MM.1S (cell line): ENCODE measurements around the gene SLCO3A1.

Source experiments
- DNase-seq: peaks from one replicate; pipeline ENCODE4 v3.0.0-alpha.2; 2015
- H2AFZ ChIP-seq: fragments of 300-600 bp; sonication (generic); 2 replicates; pipeline ENCODE4 v1.6.0; 2016; ENCODE audit warnings: antibody characterized with exemption, low read length
- H3F3A ChIP-seq: fragments of 300-600 bp; sonication (generic); 2 replicates; pipeline ENCODE4 v1.6.1; 2016; ENCODE audit warnings: mild to moderate bottlenecking, antibody characterized with exemption, low read length, moderate library complexity, mixed read lengths; ENCODE audit not compliant: insufficient read depth
- H3K27ac ChIP-seq: fragments of 300-600 bp; sonication (generic); 2 replicates; pipeline ENCODE4 v1.5.1; 2016; ENCODE audit warnings: mild to moderate bottlenecking, low read length
- H3K27me3 ChIP-seq: fragments of 300-600 bp; sonication (generic); replicated peaks from 2 replicates; pipeline ENCODE4 v1.6.0; 2016; ENCODE audit warnings: low read length; ENCODE audit not compliant: insufficient read depth
- H3K36me3 ChIP-seq: fragments of 300-600 bp; sonication (generic); replicated peaks from 2 replicates; pipeline ENCODE4 v1.6.1; 2016; ENCODE audit warnings: mild to moderate bottlenecking, low read length, mixed read lengths; ENCODE audit not compliant: insufficient read depth
- H3K4me1 ChIP-seq: fragments of 300-600 bp; sonication (generic); 2 replicates; pipeline ENCODE4 v1.6.1; 2016; ENCODE audit warnings: low read length, mixed read lengths
- H3K4me2 ChIP-seq: fragments of 300-600 bp; sonication (generic); 2 replicates; pipeline ENCODE4 v1.6.0; 2016; ENCODE audit warnings: low read depth, low read length
- H3K4me3 ChIP-seq: fragments of 300-600 bp; sonication (generic); 2 replicates; pipeline ENCODE4 v1.5.1; 2016; ENCODE audit warnings: low read length, mixed read lengths
- H3K79me2 ChIP-seq: fragments of 300-600 bp; sonication (generic); 2 replicates; pipeline ENCODE4 v1.6.1; 2016; ENCODE audit warnings: mixed run types, low read length, mixed read lengths
- H3K9ac ChIP-seq: fragments of 300-600 bp; sonication (generic); 2 replicates; pipeline ENCODE4 v1.6.1; 2016; ENCODE audit warnings: low read length, mixed read lengths
- H3K9me2 ChIP-seq: fragments of 300-600 bp; sonication (generic); replicated peaks from 2 replicates; pipeline ENCODE4 v1.6.1; 2016; ENCODE audit warnings: mild to moderate bottlenecking, low read length, mixed read lengths; ENCODE audit not compliant: insufficient read depth
- H3K9me3 ChIP-seq: fragments of 300-600 bp; sonication (generic); replicated peaks from 2 replicates; pipeline ENCODE4 v1.6.1; 2016; ENCODE audit warnings: mild to moderate bottlenecking, low read length, mixed read lengths; ENCODE audit not compliant: insufficient read depth
- H4K20me1 ChIP-seq: fragments of 300-600 bp; sonication (generic); 2 replicates; pipeline ENCODE4 v1.6.1; 2016; ENCODE audit warnings: mild to moderate bottlenecking, low read length, moderate library complexity, mixed read lengths; ENCODE audit not compliant: insufficient read depth
- CTCF ChIP-seq: fragments of 300-600 bp; sonication (generic); IDR thresholded peaks from 2 replicates; pipeline ENCODE4 v1.5.1; 2016; ENCODE audit warnings: antibody characterized with exemption, low read length, mixed read lengths
- EZH2 ChIP-seq: fragments of 300-600 bp; sonication (generic); optimal IDR thresholded peaks from 2 replicates; pipeline ENCODE3; 2017; ENCODE audit warnings: low read depth, mild to moderate bottlenecking, antibody characterized with exemption, low read length, mixed read lengths
- EZH2phosphoT487 ChIP-seq: fragments of 300-600 bp; sonication (generic); IDR thresholded peaks from 2 replicates; pipeline ENCODE4 v1.6.1; 2018; ENCODE audit warnings: antibody characterized with exemption, low read length

The SLCO3A1 gene

GRCh38 chr15:91861223-91861622 lies 7.7 kb downstream of the SLCO3A1 start:
- no peak overlapping the region for H3K4me3 ChIP-seq
- no peak overlapping the region for H2AFZ ChIP-seq
- H3K27me3 ChIP-seq: no peaks in the 10 kb centered on the region
- peaks cover 50% of the 10 kb centered on the region for H3K79me2 ChIP-seq
- no peak for TF ChIP-seq CTCF
- no peaks in the 10 kb centered on the region for H3K9me3 ChIP-seq
- peak overlapping the region; percentile 8; the same call in 1 of the 2 replicates for H3K4me2 ChIP-seq
- no peaks in the 10 kb centered on the region for H4K20me1 ChIP-seq
- no peaks in the 10 kb centered on the region for H3K36me3 ChIP-seq
- H3K9ac ChIP-seq: no peak overlapping the region
- peaks cover 35% of the 10 kb centered on the region for H3K4me1 ChIP-seq
- no peak for DNase-seq
- H3K9me2 ChIP-seq: no peaks in the 10 kb centered on the region
- peaks cover 22% of the 10 kb centered on the region for H3F3A ChIP-seq
- H3K27ac ChIP-seq: no peak overlapping the region

GRCh38 chr15:91862891-91863504 lies 9.5 kb downstream of the SLCO3A1 start:
- H3K79me2 ChIP-seq: peaks cover 47% of the 10 kb centered on the region
- H3K9me3 ChIP-seq: no peaks in the 10 kb centered on the region
- H3K4me2 ChIP-seq: no peak overlapping the region
- no peak overlapping the region for H2AFZ ChIP-seq
- no peak overlapping the region for H3K4me3 ChIP-seq
- DNase-seq: no peak
- H3F3A ChIP-seq: peaks cover 7% of the 10 kb centered on the region
- no peaks in the 10 kb centered on the region for H3K27me3 ChIP-seq
- no peak overlapping the region for H3K9ac ChIP-seq
- peaks cover 18% of the 10 kb centered on the region for H3K4me1 ChIP-seq
- TF ChIP-seq EZH2phosphoT487: no peak
- no peak for TF ChIP-seq CTCF
- no peak for TF ChIP-seq EZH2
- H4K20me1 ChIP-seq: no peaks in the 10 kb centered on the region
- no peak overlapping the region for H3K27ac ChIP-seq
- no peaks in the 10 kb centered on the region for H3K36me3 ChIP-seq
- no peaks in the 10 kb centered on the region for H3K9me2 ChIP-seq

DNA sequence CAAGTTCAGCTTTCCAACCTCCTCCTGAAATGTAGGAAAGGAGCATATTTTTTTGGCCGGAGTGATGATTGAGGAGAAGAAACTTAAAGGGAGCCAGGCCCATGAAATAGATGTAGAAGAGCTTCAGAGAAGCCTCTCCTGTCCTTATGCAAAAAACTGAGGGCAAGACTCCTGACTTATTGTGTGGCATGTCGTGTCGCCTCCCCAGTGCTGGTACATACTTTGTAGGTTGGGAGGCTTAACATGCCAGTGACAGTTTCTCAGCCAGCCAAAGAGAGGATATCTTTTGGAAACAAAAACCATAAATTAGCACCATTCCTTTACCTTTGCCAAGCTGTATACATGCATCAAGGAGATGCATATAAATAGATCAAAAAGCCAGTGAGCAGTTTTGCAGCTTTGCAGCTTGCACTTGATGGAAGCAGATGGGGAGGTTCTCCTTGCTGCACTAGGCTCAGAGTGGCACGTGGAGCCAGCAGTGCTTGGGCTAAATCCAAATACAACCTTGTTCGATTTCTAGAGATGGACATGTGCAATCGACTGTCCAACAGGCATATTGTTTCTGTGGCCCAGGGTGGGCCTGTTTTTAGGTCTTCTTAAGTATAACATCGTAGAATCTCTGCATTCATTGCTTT lies 10.2 kb downstream of the SLCO3A1 start:
- no peaks in the 10 kb centered on the region for H3K9me2 ChIP-seq
- H3K27me3 ChIP-seq: no peaks in the 10 kb centered on the region
- H3K9me3 ChIP-seq: no peaks in the 10 kb centered on the region
- TF ChIP-seq EZH2phosphoT487 (no peak), CTCF (no peak), EZH2 (no peak)
- H3K27ac ChIP-seq: no peak overlapping the region
- no peaks in the 10 kb centered on the region for H3F3A ChIP-seq
- H3K4me1 ChIP-seq: peaks cover 11% of the 10 kb centered on the region
- no peak overlapping the region for H3K4me2 ChIP-seq
- no peak overlapping the region for H3K9ac ChIP-seq
- no peak overlapping the region for H3K4me3 ChIP-seq
- H4K20me1 ChIP-seq: no peaks in the 10 kb centered on the region
- H2AFZ ChIP-seq: no peak overlapping the region
- H3K79me2 ChIP-seq: peaks cover 45% of the 10 kb centered on the region
- DNase-seq: no peak
- no peaks in the 10 kb centered on the region for H3K36me3 ChIP-seq
